MCF 10A (cell line): Measurements from ENCODE around the gene SLC39A13. TPM values are rescaled to one million over a fixed set of nuclear protein-coding genes. Genes with fewer than 3 reads are reported as not detected.

Experiments used
- BruUV-seq: library from RNA; stranded (reverse); fragments of 400-500 nt; replicated peaks from 2 replicates; lab custom pipeline; 2021; lab: Mats Ljungman, UMichigan
- CTCF ChIA-PET: fragments of 300-600 bp; sonication (Branson Sonifier 250); formaldehyde crosslinking; extraction: SDS; loops from one replicate; lab custom pipeline; 2021; ENCODE audit warnings: antibody characterized with exemption, inconsistent platforms; lab: Yijun Ruan, JAX
- POLR2A ChIA-PET: fragments of 300-600, 350-650 bp; sonication (Branson Sonifier 250); formaldehyde crosslinking; extraction: SDS; loops from one replicate; lab custom pipeline; 2020; ENCODE audit warnings: antibody characterized with exemption, inconsistent platforms; lab: Yijun Ruan, JAX
- DNase-seq: peaks from one replicate; pipeline ENCODE4 v3.0.0-alpha.2; 2018; ENCODE audit not compliant: unreplicated experiment
- H3K27ac Mint-ChIP-seq: one replicate; pipeline ENCODE4 v1.8.0; 2022; ENCODE audit warnings: mild to moderate bottlenecking, low read depth, mixed read lengths; ENCODE audit not compliant: unreplicated experiment
- H3K27me3 Mint-ChIP-seq: one replicate; pipeline ENCODE4 v1.8.0; 2022; ENCODE audit warnings: mixed read lengths; ENCODE audit not compliant: insufficient read depth, unreplicated experiment
- H3K36me3 Mint-ChIP-seq: one replicate; pipeline ENCODE4 v1.8.0; 2022; ENCODE audit warnings: mild to moderate bottlenecking, moderate library complexity, mixed read lengths; ENCODE audit not compliant: insufficient read depth, unreplicated experiment
- H3K4me1 Mint-ChIP-seq: one replicate; pipeline ENCODE4 v1.8.0; 2022; ENCODE audit warnings: mixed read lengths; ENCODE audit not compliant: insufficient read depth, unreplicated experiment
- H3K4me3 Mint-ChIP-seq: one replicate; pipeline ENCODE4 v1.8.0; 2022; ENCODE audit warnings: mild to moderate bottlenecking, moderate library complexity, mixed read lengths; ENCODE audit not compliant: unreplicated experiment
- H3K9me3 Mint-ChIP-seq: one replicate; pipeline ENCODE4 v1.8.0; 2022; ENCODE audit warnings: mixed read lengths; ENCODE audit not compliant: unreplicated experiment
- CTCF ChIP-seq: fragments of 200-600 bp; IDR thresholded peaks from one replicate; pipeline ENCODE4 v1.8.0; 2022; ENCODE audit warnings: antibody characterized with exemption, mild to moderate bottlenecking; ENCODE audit not compliant: unreplicated experiment
- intact Hi-C: fragments of 100-400 bp; cut with micrococcal nuclease; formaldehyde crosslinking; loops from 2 replicates; pipeline ENCODE4 v1.14.1; 2022
- total RNA-seq: library from RNA; stranded (reverse); gene quantifications from 2 replicates; pipeline ENCODE4 v1.2.3, GENCODE V29; 2022

The SLC39A13 gene
- total RNA-seq, 1 experiment from 2014 or later: 56.5 TPM

GRCh38 chr11:47399860-47400767 lies 8.3 kb upstream of the SLC39A13 start:
- no peak for DNase-seq
- no peak overlapping the region for H3K4me3 Mint-ChIP-seq
- H3K27ac Mint-ChIP-seq: no peak overlapping the region
- BruUV-seq: no TSS peak
- TF ChIP-seq CTCF: no peak
- H3K27me3 Mint-ChIP-seq: no peaks in the 10 kb centered on the region
- no peaks in the 10 kb centered on the region for H3K36me3 Mint-ChIP-seq
- ChIA-PET POLR2A (no interaction called here), CTCF (interaction anchor here (0.5 to 3.0 kb wide), 6 partner anchors 27 to 695 kb away, joined by 3 to 21 read pairs (median 4); partner anchors contain the start of gene NR1H3)
- H3K4me1 Mint-ChIP-seq: no peaks in the 10 kb centered on the region
- no peaks in the 10 kb centered on the region for H3K9me3 Mint-ChIP-seq
- intact Hi-C loops: no loop called here

GRCh38 chr11:47400768-47401279 lies 7.6 kb upstream of the SLC39A13 start:
- intact Hi-C loops: no loop called here
- no peaks in the 10 kb centered on the region for H3K9me3 Mint-ChIP-seq
- no peaks in the 10 kb centered on the region for H3K27me3 Mint-ChIP-seq
- DNase-seq: no peak
- H3K36me3 Mint-ChIP-seq: no peaks in the 10 kb centered on the region
- H3K4me1 Mint-ChIP-seq: no peaks in the 10 kb centered on the region
- TF ChIP-seq CTCF: no peak
- CTCF ChIA-PET: interaction anchor here (0.5 to 1.7 kb wide), 3 partner anchors 29 to 694 kb away, joined by 4 to 5 read pairs (median 4); no protein-coding TSS in a partner anchor
- POLR2A ChIA-PET: no interaction called here
- no TSS peak for BruUV-seq
- H3K27ac Mint-ChIP-seq: no peak overlapping the region
- no peak overlapping the region for H3K4me3 Mint-ChIP-seq

- intact Hi-C loops: no loop called here
- Mint-ChIP-seq H3K9me3 (no peaks in the 10 kb centered on the region), H3K27me3 (no peaks in the 10 kb centered on the region), H3K27ac (peak overlapping the region; percentile 18), H3K36me3 (no peaks in the 10 kb centered on the region), H3K4me3 (no peak overlapping the region), H3K4me1 (peaks cover 11% of the 10 kb centered on the region)
- TF ChIP-seq CTCF: no peak
- ChIA-PET CTCF (interaction anchor here (0.7 to 4.0 kb wide), 6 partner anchors 9 to 225 kb away, joined by 3 to 28 read pairs (median 4); no protein-coding TSS in a partner anchor), POLR2A (no interaction called here)
- BruUV-seq: no TSS peak
- no peak for DNase-seq
Observed at GRCh38 chr11:47403135-47403534, 5.3 kb upstream of the SLC39A13 start.

- intact Hi-C loops: no loop called here
- BruUV-seq: no TSS peak
- TF ChIP-seq CTCF: no peak
- POLR2A ChIA-PET: no interaction called here
- H3K4me3 Mint-ChIP-seq: no peak overlapping the region
- no peaks in the 10 kb centered on the region for H3K9me3 Mint-ChIP-seq
- peak overlapping the region; percentile 18 for H3K27ac Mint-ChIP-seq
- CTCF ChIA-PET: interaction anchor here (0.7 to 4.0 kb wide), 5 partner anchors 9 to 50 kb away, joined by 3 to 28 read pairs (median 3); no protein-coding TSS in a partner anchor
- H3K27me3 Mint-ChIP-seq: no peaks in the 10 kb centered on the region
- no peaks in the 10 kb centered on the region for H3K36me3 Mint-ChIP-seq
- no peak for DNase-seq
- H3K4me1 Mint-ChIP-seq: peaks cover 11% of the 10 kb centered on the region
Observed at GRCh38 chr11:47403571-47403970, 4.8 kb upstream of the SLC39A13 start.
